ENCODE data around the gene JPT1. TPM values are rescaled to one million over a fixed set of nuclear protein-coding genes. Genes with fewer than 3 reads are reported as not detected.
A peak's percentile ranks its signal among the peaks of the same experiment; 100 is the strongest.
"Not testable (repeated sequence)": the region's sequence is repeated elsewhere in the genome, so short reads cannot be mapped to it uniquely, and the experiment has no call there.

The JPT1 gene, protein sequence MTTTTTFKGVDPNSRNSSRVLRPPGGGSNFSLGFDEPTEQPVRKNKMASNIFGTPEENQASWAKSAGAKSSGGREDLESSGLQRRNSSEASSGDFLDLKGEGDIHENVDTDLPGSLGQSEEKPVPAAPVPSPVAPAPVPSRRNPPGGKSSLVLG
- 87.1 and 122 TPM in 2 replicates for total RNA-seq

DNA sequence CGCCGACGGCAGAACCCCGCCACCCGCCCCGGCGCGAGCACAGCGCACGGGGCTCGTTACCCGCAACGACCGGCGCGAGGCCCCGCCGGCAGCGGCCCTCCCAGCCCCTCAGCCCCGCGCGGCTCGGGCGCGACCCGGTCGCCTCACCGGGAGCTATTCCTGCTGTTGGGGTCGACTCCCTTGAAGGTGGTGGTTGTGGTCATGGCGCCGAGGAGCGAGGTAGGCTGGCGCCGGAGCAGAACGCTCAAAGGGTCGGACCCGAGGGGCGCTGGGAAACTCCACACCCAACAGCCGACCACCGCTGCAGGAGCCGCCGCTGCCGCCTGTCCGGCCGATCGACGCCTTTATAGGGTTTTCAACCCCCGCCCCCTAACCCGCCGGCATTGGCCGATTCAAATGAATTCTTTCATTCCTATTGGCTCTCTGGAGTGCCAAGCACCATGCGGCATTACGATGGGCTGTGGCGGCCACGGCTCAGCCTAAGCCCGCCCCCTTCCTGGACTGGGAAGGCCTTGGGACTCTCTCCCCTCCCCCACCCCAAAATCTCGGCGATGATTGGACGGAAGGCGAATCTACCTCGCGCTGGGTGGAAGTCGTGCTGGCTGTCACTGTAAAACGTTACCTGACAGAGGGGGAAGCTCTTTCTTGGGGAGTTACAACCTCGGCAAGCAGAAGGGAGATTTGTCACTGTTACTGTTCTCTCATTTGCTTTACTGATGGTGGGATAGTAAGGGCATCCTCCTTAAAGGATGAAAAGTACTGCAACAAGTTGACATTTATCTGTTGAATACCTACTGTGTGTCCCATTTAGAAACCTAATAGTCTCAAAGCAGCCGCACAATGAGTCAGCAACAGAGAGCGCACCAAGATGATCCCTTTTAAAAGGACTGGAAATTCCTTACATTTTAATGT, at the start of gene JPT1:
Gene JPT1 (minus strand): TSS at position 318 of the 912 bp plus-strand sequence. CDS start 115 bp downstream, at position 203.
- DNase-seq (ENCODE audit: low read depth in 2 of 2), result peak; percentile 97 to 99

DNA sequence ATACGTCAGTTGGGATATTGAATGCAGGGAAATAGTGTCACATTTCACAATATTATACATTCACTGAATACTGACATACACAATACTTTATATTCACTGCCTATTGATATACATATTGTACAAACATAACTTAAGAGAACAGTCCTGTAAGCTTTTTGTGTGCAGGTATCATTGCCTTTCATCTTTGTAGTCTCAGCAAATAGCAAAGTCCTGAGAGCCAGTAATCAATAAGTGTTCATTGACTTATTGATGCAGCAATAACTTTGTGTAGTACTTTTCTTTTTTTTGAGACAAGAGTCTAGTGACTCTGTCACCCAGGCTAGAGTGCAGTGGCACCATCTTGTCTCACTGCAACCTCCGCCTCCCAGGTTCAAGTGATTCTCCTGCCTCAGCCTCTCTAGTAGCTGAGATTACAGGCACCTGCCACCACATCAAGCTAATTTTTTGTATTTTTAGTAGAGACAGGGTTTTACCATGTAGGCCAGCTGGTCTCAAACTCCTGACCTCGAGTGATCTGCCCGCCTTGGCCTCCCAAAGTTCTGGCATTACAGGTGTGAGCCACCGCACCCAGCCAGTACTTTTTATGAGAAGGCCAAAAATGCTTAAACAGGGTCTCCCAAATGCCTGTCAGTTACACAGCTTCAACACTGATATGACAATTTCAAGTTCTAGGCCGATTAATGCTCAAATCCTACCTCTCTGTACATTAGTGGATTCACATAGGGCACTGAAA, 45.7 kb upstream of the JPT1 start:
- DNase-seq (ENCODE audit: low read depth in 2 of 2), result no peak

DNA sequence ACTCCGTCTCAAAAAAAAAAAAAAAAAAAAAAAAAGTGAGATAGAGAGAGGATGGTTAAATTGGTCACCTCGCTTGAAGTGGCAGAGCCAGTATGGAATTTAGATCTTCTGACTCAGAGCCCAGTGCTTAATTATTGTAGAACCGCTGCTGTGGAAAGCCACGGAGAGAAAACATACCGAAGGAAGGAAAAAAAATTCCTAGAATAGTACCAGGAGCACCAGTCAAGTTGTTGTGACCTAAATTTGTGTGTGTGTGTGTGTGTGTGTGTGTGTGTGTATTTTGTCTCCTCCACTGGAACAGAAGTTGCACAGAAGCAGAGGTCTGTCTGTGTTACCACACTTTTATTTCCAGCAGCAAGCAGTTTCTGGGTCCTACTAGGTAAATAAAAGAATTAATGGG, 40.6 kb upstream of the JPT1 start:
- DNase-seq (ENCODE audit: low read depth in 2 of 2), result no peak

DNA sequence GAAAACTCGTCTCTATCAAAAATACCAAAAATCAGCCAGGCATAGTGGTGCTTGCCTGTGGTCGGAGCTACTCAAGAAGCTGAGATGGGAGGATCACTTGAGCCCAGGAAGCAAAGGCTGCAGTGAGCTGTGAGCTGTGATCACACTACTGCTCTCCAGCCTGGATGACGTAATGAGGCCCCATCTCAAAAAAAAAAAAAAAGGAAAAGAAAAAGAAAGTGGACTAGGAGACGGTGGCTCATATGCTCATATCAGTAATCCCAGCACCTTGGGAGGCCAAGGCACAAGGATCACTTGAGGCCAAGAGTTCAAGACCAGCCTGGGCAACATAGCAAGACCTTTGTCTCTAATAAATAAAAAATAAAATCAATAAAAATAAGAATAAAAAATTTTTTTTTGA, 37.3 kb upstream of the JPT1 start:
- no peak for DNase-seq (ENCODE audit: low read depth in 2 of 2)

DNA sequence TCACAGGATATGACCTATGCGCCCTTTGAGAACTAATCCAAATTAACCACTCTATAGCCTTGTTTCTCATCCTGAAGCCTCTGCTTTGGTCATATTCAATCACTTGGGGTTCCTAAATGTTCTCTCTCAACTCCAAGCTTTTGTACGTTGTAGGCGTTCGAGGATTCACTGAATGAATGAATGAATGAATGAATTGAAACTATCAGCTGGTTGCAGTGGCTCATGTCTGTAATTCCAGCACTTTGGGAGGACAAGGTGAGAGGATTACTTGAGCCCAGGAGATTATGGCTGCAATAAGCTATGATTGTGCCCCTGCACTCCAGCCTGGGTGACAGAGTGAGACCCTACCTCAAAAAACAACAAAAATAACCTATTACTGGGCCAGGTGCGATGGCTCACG, 34.3 kb upstream of the JPT1 start:
- no peak for DNase-seq (ENCODE audit: low read depth in 2 of 2)

DNA sequence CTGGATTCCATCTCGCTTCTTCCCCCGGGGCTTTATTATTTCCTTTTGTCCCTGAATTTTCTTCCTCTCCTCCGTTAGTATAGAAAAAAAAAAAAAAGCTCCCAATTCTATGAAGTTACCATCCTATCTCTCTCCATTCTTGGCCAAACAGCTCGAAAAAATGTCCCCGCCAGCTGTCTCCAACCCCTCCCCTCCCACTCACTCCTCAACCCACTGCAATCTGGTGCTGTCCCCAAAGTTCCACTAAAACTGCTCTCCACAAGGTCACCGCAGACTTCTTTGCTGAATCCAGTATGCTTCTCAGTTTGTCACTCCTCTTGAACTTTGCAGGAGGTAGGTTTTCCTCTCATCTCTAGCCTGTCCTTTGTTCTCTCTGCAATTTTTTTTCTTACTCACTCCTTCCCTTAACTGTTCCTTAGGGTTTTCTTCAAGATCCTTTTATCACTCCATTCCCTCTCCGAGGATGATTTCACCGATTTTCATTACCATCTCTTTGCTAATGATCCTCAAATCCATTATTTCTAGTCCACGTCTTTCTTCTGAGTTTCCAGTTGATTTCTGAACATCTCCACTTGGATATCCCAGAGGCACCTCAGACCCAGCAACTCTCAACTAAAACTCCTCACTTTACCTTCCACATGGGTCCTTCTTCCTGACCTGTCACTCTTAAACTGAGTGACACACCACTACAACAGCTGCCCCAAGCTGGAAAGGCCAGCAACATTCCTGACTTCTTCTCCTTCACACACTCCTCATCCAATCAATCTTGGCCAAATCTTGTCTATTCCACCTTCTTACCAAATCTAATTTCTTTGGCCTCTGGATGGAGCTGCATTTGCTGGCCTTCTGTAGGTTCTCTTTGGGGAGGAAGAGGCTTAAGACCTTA, 29.9 kb upstream of the JPT1 start:
- no peak for DNase-seq (ENCODE audit: low read depth in 2 of 2)

DNA sequence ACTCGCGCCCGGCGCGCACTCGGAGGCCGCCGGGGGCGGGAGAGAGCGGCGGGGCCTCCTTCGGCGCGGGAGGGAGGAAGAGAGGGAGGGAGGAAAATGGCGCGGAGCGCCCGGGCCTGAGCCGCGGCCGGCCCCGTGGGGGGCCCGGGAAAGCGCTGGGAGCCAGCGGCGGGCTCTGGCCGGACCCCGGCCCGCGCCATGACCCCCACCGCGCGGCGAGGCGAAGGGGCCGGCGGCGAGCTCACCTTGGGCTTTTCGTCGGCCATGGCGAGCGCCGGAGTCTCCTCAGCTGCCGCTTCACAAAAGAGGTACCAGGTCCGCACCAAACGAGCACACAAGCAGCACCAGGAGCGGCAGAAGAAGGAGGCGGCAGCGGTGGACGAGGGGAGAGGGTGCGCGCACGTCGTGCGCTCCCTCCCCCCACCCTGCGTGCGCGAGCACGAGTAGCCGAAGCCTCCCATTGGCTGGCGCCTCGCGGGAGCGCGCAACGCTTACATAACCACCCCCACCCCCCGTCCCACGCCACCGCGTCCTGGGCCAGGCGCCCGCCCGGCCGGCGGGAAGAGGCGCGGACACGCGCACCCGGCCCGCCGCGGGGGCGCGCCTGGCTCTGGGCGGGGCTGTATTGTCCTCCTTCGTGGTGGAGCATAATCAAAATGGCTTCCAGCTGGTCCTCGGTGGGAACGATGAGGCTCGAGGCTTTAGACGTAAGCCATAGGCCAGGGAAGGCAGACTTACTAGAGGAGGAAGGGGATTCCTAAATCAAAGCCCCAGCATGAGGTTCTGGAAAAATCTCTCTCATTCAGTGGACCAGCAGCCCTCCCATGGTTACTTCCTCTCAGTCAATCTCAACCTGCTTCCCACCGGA, 28.5 kb upstream of the JPT1 start, which contains the start of gene SUMO2:
Gene SUMO2 (minus strand): TSS at position 391 of the 868 bp plus-strand sequence. CDS start 125 bp downstream, at position 266.
- DNase-seq (ENCODE audit: low read depth in 2 of 2), result peak; percentile 93 to 97

DNA sequence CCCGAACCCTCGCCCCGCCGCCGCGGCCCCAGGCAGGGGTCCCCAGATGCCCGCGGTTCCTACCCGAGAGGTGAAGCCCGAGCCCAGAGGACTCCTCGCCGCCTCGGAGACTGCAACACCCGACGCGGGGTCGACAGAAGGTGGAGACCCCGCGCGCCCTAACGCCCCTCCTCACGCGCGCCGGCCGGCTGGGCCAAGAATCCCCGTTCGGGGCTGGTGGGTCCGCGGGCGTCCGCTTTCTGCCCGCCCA, 27.9 kb upstream of the JPT1 start:
- no peak for DNase-seq (ENCODE audit: low read depth in 2 of 2)

DNA sequence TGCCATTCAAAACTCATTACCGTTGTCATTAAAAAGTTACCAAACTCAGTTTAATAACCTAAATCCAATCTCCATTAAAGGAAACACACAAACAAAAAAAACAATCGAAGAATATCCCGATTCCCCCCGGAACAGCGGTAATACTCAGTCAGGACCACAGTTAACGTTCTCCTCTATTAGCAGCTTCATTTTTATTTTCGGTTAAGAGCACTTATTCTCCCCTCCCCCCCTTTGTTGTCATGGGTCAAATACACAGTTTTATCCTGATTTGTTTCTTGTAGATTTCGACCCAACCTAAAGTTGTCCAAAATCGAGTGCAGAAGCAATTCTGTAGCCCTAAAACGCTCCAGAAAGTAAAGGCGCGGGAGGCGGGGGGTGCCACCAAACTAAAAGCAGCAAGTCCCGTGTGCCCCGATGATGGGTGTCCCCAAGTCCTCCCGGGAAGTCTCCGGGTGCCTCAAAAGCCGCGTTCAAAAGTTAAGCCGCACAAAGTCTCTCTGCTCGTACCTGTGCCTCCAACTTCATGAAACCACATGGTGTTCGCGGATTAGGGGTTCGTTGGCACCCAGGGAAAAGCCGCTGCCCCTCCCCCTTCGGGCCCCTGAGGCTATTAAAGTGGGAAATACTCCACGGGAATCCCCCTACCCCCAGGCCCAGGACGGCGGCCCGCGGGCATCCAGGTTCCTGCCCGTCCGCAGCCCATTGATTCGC, 27.5 kb upstream of the JPT1 start:
- peak in 1 of 2 donors; percentile 30 for DNase-seq (ENCODE audit: low read depth in 2 of 2)

DNA sequence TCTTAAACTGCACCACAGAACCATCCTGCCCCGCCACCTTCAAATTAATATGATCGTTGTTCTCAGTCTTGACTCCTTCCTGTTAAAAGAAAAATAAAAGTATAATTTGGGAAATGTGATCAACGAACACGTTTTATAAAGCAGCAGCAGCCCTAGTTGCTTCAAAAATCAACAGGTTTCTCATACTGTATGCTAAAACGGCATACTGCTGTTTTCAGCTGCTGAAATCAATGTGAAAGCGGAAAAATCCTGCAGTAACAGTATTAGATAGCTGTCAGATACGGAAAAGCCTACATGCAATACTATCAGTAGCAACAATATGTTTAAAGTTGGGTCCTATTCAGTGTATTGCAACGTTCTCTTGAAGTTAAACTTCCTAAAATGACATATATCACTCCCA, 26.8 kb upstream of the JPT1 start:
- no peak for DNase-seq (ENCODE audit: low read depth in 2 of 2)

DNA sequence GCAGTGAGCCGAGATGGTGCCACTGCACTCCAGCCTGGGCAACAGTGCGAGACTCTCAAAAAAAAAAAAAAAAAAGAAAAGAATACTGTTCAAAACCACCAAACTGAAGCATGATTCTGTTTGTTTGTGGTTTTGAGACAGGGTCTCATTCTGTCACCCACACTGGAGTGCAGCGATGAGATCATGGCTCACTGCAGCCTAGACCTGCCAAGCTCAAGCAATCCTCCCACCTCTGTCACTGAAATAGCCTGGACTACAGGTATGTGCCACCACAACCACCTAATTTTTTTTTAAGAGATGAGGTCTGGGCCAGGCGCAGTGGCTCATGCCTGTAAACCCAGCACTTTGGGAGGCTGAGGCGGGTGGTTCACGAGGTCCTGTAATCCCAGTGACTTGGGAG, 24.1 kb upstream of the JPT1 start:
- no peak for DNase-seq (ENCODE audit: low read depth in 2 of 2)

DNA sequence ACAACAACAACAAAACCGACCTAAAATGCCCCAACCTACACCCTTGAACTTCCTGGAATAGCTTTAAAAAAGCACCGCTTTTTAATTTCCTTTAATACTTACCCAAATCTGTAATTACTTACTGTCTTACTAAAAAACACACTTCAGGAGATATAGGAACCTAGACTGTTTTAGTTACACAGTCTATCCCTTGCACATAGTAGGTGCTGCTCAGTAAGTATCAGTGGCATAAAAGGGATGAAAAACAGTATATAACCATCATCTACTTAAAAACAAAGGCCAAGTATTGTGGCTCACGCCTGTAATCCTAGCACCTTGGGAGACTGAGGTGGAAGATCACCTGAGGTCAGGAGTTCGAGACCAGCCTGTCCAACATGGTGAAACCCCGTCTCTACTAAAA, 22.3 kb upstream of the JPT1 start:
- DNase-seq (ENCODE audit: low read depth in 2 of 2), result no peak

DNA sequence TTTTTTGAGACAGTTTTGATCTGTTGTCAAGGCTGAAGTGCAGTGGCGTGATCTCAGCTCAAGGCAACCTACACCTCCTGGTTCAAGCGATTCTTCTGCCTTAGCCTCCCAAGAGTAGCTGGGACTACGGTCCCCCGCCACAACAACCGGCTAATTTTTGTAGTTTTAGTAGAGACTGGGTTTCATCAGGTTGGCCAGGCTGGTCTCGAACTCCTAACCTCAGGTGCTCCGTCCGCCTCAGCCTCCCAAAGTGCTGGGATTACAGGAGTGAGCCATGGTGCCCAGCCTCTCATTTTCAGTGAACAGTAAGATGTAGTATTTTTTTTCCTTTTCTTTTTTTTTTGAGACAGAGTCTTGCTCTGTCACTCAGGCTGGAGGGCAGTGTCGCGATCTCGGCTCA, 20.7 kb upstream of the JPT1 start:
- no peak for DNase-seq (ENCODE audit: low read depth in 2 of 2)

DNA sequence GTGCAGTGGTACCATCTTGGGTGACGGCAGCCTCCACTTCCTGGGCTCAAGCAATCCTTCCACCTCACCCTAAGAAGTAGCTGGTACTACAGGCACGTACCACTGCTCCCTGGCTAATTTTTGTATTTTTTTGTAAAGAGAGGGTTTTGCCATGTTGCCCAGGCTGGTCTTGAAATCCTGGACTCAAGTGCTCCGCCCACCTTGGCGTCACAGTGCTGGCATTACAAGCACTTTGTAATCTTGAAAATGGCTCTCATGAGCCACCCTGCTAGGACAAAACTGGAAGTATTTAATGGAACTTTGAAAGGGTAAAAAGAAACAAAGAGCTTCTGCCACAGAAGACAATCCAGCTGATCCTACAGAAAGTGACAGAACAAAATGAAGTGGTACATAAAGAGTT, 19.2 kb upstream of the JPT1 start:
- no peak for DNase-seq (ENCODE audit: low read depth in 2 of 2)

DNA sequence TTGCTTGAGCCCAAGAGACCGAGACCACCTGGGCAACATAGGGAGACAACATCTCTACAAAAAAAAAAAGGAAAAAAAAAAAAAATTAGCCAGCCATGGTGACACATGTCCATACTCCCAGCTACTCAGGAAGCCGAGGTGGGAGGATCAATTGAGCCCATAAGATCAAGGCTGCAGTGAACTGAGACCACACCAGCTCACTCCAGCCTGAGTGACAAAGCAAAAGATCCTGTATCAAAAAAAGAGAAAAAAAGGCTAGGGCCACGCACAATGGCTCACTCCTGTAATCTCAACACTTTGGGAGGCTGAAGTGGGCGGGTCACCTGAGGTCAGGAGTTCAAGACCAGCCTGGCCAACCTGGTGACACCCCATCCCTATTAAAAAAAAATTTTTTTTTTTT, 14.7 kb upstream of the JPT1 start:
- DNase-seq (ENCODE audit: low read depth in 2 of 2), result no peak

DNA sequence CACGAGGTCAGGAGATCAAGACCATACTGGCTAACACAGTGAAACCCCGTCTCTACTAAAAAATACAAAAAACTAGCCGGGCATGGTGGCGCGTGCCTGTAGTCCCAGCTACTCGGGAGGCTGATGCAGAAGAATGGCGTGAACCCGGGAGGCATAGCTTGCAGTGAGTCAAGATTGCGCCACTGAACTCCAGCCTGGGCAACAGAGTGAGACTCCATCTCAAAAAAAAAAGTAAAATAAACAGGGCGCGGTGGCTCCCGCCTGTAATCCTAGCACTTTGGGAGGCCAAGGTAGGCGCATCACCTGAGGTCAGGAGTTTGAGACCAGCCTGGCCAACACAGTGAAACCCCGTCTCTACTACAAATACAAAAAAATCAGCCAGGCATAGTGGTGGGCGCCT, 10.3 kb upstream of the JPT1 start:
- DNase-seq (ENCODE audit: low read depth in 2 of 2), result not testable (repeated sequence)

DNA sequence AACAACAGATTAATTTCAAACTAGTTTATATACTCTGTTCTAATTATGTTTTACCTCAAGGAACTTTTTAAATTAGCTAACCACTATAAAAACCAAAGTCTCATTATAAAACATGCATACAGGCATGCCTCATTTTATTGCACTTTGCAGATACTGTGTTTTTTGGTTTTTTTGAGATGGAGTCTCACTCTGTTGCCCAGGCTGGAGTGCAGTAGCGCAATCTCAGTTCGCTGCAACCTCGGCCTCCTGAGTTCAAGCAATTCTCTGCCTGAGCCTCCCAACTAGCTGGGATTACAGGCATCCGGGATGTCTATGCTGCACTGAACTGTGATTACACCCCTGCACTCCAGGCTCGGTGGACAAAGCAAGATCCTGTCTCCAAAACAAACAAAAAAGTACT, 8.8 kb upstream of the JPT1 start:
- no peak for DNase-seq (ENCODE audit: low read depth in 2 of 2)

DNA sequence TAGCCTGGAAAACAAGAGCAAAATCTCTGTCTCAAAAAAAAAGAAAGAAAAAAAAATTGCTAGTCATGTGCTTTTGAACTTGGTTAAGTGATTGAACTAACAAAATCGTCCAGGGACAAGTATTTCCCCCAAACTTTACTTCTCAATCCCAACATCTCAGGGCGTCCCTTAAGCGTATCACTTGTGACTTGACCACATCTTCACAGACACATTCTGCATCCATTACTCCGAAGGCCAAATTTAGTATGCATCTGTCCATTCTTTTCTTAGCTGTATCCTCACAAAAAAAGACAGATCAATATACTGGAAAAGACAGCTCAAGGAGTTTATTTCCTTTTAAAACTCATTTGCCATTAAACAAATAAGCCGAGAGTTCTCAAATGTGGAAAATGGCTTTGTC, 5.9 kb upstream of the JPT1 start:
- no peak for DNase-seq (ENCODE audit: low read depth in 2 of 2)

DNA sequence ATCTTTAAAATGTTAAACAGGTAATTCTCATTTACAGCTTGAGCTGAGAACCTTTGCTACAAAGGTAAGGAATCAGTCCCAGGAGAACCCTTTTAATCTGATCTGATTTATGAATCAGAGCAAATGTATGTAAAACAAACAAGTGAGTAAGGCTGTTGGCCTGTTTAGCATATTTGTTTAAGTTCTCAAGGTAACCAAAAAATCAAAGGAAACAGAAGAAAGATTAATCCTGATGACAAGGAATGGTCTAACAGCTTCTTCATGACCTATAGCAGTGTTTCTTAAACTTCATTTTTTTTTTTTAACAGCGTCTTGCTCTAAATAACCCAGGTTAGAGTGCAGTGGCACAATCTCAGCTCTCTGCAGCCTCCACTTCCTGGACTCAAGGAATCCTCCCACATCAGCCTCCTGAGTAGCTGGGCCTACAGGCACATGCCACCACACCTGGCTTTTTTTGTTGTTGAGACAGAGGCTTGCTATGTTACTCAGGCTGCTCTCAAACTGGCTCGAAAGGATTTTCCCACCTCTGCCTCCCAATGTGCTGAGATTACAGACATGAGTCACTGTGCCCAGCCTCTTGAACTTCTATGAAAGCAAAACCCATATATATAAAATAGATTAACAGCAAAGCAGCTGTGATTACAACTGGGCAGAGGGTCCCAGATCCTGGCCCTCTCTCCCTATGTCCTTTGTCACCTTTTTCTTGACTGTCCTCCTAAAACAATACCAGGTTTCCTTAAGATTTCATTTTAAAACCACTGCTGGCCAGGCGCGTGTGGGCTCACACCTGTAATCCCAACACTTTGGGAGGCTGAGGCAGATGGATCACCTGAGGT, 5.1 kb upstream of the JPT1 start:
- DNase-seq (ENCODE audit: low read depth in 2 of 2), result peak in 1 of 2 donors; percentile 16

Measured in dermis microvascular lymphatic vessel endothelial cell (primary cell).